Measurements from ENCODE around the gene ARL6IP4. TPM values are rescaled to one million over a fixed set of nuclear protein-coding genes. Genes with fewer than 3 reads are reported as not detected.
"Not testable (repeated sequence)": the region's sequence is repeated elsewhere in the genome, so short reads cannot be mapped to it uniquely, and the experiment has no call there.

ARL6IP4 gene
- total RNA-seq, 2 experiments from 2014 or later, result 228 to 263 TPM

GRCh38 chr12:122939125-122939524 lies 41.4 kb upstream of the ARL6IP4 start:
- H3K4me1 ChIP-seq (ENCODE audit: insufficient read depth, low read length, poor library complexity, severe bottlenecking), result peaks cover 27% of the 10 kb centered on the region
- no peaks in the 10 kb centered on the region for H3K9me2 ChIP-seq (ENCODE audit: insufficient read depth, low read length)
- intact Hi-C loops (cut with micrococcal nuclease; ENCODE audit: unreplicated experiment), result no loop called here
- no peaks in the 10 kb centered on the region for H4K20me1 ChIP-seq (ENCODE audit: insufficient read depth, low read length)
- H3K79me2 ChIP-seq (ENCODE audit: insufficient read depth, low read depth, low read length), result no peaks in the 10 kb centered on the region
- H2AFZ ChIP-seq (ENCODE audit: low read length), result no peak overlapping the region
- H3K4me3 ChIP-seq (ENCODE audit: low read depth, low read length, poor library complexity, severe bottlenecking), result no peak overlapping the region
- no peaks in the 10 kb centered on the region for H3K36me3 ChIP-seq (ENCODE audit: insufficient read depth, low read length)
- no peak for DNase-seq (ENCODE audit: low spot score)
- no peak overlapping the region for H3K4me2 ChIP-seq (ENCODE audit: low read length)
- H3K27ac ChIP-seq (ENCODE audit: low read depth, low read length, poor library complexity, severe bottlenecking), result no peak overlapping the region
- POLR2A ChIA-PET, result interaction anchor here (0.6 kb wide), 1 partner anchor 197 kb away, joined by 3 read pairs; no protein-coding TSS in a partner anchor
- H3K9me3 ChIP-seq (ENCODE audit: low read length), result no peaks in the 10 kb centered on the region
- no TSS peak for BruUV-seq (replicated peaks)
- CTCF ChIA-PET (ENCODE audit: unreplicated experiment), result no interaction called here
- no peak for TF ChIP-seq EZH2phosphoT487 (IDR thresholded peaks at IDR 0.05; ENCODE audit: borderline replicate concordance, low read depth, low read length)
- TF ChIP-seq CTCF (conservative IDR thresholded peaks at IDR 0.05; ENCODE audit: low read length), result no peak

DNA sequence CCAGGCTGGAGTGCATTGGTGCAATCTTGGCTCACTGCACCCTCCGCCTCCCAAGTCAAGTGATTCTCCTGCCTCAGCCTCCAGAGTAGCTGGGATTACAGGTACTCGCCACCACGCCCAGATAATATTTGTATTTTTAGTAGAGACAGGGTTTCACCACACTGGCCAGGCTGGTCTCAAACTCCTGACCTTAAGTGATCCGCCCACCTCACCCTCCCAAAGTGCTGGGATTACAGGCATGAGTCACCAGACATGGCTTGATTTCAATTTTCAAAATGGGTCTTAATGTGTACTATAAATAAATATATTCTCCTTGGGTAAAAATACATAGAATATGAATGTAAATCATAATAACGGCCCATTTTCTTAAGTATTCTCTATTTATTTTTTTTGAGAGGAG lies 39.1 kb upstream of the ARL6IP4 start:
- DNase-seq (ENCODE audit: low spot score); POLR2A ChIA-PET; H3K79me2 ChIP-seq (ENCODE audit: insufficient read depth, low read depth, low read length); BruUV-seq (replicated peaks); H3K9me3 ChIP-seq (ENCODE audit: low read length); H3K4me2 ChIP-seq (ENCODE audit: low read length); H3K27ac ChIP-seq (ENCODE audit: low read depth, low read length, poor library complexity, severe bottlenecking); CTCF ChIA-PET (ENCODE audit: unreplicated experiment); H2AFZ ChIP-seq (ENCODE audit: low read length); H3K9me2 ChIP-seq (ENCODE audit: insufficient read depth, low read length); H4K20me1 ChIP-seq (ENCODE audit: insufficient read depth, low read length); intact Hi-C loops (cut with micrococcal nuclease; ENCODE audit: unreplicated experiment); H3K36me3 ChIP-seq (ENCODE audit: insufficient read depth, low read length); H3K4me3 ChIP-seq (ENCODE audit: low read depth, low read length, poor library complexity, severe bottlenecking): not testable (repeated sequence)
- H3K4me1 ChIP-seq (ENCODE audit: insufficient read depth, low read length, poor library complexity, severe bottlenecking), result peaks cover 11% of the 10 kb centered on the region

GRCh38 chr12:122942637-122943036 lies 37.8 kb upstream of the ARL6IP4 start:
- no peak for DNase-seq (ENCODE audit: low spot score)
- Histone ChIP-seq H3K27ac (ENCODE audit: low read depth, low read length, poor library complexity, severe bottlenecking) (no peak overlapping the region), H4K20me1 (ENCODE audit: insufficient read depth, low read length) (no peaks in the 10 kb centered on the region), H3K4me2 (ENCODE audit: low read length) (no peak overlapping the region), H3K9me2 (ENCODE audit: insufficient read depth, low read length) (no peaks in the 10 kb centered on the region), H3K4me1 (ENCODE audit: insufficient read depth, low read length, poor library complexity, severe bottlenecking) (peaks cover 10% of the 10 kb centered on the region), H3K36me3 (ENCODE audit: insufficient read depth, low read length) (no peaks in the 10 kb centered on the region), H3K9me3 (ENCODE audit: low read length) (no peaks in the 10 kb centered on the region), H3K79me2 (ENCODE audit: insufficient read depth, low read depth, low read length) (no peaks in the 10 kb centered on the region), H2AFZ (ENCODE audit: low read length) (no peak overlapping the region), H3K4me3 (ENCODE audit: low read depth, low read length, poor library complexity, severe bottlenecking) (no peak overlapping the region)
- BruUV-seq (replicated peaks), result no TSS peak
- TF ChIP-seq CTCF (conservative IDR thresholded peaks at IDR 0.05; ENCODE audit: low read length) (no peak), EZH2phosphoT487 (IDR thresholded peaks at IDR 0.05; ENCODE audit: borderline replicate concordance, low read depth, low read length) (no peak)
- CTCF ChIA-PET (ENCODE audit: unreplicated experiment), result no interaction called here
- POLR2A ChIA-PET, result no interaction called here
- intact Hi-C loops (cut with micrococcal nuclease; ENCODE audit: unreplicated experiment), result no loop called here

Measured in OCI-LY7 (cell line).